Gastroesophageal sphincter (tissue), 4 donors: ENCODE results near the gene PTPRD. TPM values are rescaled to one million over a fixed set of nuclear protein-coding genes. Genes with fewer than 3 reads are reported as not detected.

Source experiments
- ATAC-seq: fragments of 150-250 bp; one replicate; pipeline ENCODE4 v1.9.1; 2016; ENCODE audit warnings: mild to moderate bottlenecking, moderate library complexity
- H3K27ac ChIP-seq, 4 donors: fragments of 200-600 bp; sonication (generic) in 3 of 4; 1 replicate in 3 of 4; 2 replicates in 1 of 4; pipeline ENCODE4 v1.5.1; 2016 to 2019
- H3K27me3 ChIP-seq: fragments of 200-600 bp; sonication (generic); one replicate; pipeline ENCODE4 v1.5.1; 2019
- H3K36me3 ChIP-seq, 2 donors: fragments of 200-600 bp; sonication (generic); one replicate each; pipeline ENCODE4 v1.5.1; 2019; ENCODE audit warnings: control low read depth in 1 of 2
- H3K4me1 ChIP-seq, 3 donors: fragments of 200-600 bp; sonication (generic); 1 replicate in 2 of 3; 2 replicates in 1 of 3; pipeline ENCODE4 v1.5.1; 2016 to 2019; ENCODE audit warnings: control low read depth in 2 of 3
- H3K4me3 ChIP-seq, 2 donors: fragments of 200-600 bp; sonication (generic); one replicate each; pipeline ENCODE4 v1.5.1; 2019; ENCODE audit warnings: mild to moderate bottlenecking in 1 of 2, moderate library complexity in 1 of 2
- H3K9me3 ChIP-seq, 3 donors: fragments of 200-600 bp; sonication (generic); one replicate each; pipeline ENCODE4 v1.5.1; 2017 to 2019; ENCODE audit warnings: control low read depth in 2 of 3
- CTCF ChIP-seq, 4 experiments: fragments of 200-600 bp in 2 of 4; fragments of 450-650 bp in 2 of 4; sonication (generic) in 1 of 4; IDR thresholded peaks; one replicate each; pipeline ENCODE4 v1.5.1; 2017 to 2019; ENCODE audit warnings: antibody characterized with exemption in 4 of 4, mild to moderate bottlenecking in 2 of 4, moderate library complexity in 2 of 4
- EP300 ChIP-seq: sonication (generic); formaldehyde crosslinking; IDR thresholded peaks from one replicate; pipeline ENCODE4 v1.6.1; 2017; ENCODE audit warnings: antibody characterized with exemption, mild to moderate bottlenecking
- POLR2A ChIP-seq, 2 donors: fragments of 450-650 bp; IDR thresholded peaks; one replicate each; pipeline ENCODE4 v1.6.1; 2017; ENCODE audit warnings: antibody characterized with exemption in 2 of 2, mild to moderate bottlenecking in 2 of 2, moderate library complexity in 1 of 2
- POLR2AphosphoS5 ChIP-seq: sonication (generic); formaldehyde crosslinking; IDR thresholded peaks from one replicate; pipeline ENCODE4 v1.6.1; 2017; ENCODE audit warnings: antibody characterized with exemption
- WGBS, 2 donors: methylation state at CpG; one replicate each; pipeline ENCODE4 v1.1.5; 2018; ENCODE audit warnings: low coverage in 1 of 2; 5-methylcytosine and 5-hydroxymethylcytosine counted together
- total RNA-seq, 4 donors: library from RNA; depleted of rRNA; stranded (reverse); fragments of >200 nt; gene quantifications; one replicate each; pipeline ENCODE4 v1.1.0, GENCODE V29; 2016

The PTPRD gene
- total RNA-seq, 4 donors from 2014 or later = 3.5 to 53.9 (median 15.8) TPM

DNA sequence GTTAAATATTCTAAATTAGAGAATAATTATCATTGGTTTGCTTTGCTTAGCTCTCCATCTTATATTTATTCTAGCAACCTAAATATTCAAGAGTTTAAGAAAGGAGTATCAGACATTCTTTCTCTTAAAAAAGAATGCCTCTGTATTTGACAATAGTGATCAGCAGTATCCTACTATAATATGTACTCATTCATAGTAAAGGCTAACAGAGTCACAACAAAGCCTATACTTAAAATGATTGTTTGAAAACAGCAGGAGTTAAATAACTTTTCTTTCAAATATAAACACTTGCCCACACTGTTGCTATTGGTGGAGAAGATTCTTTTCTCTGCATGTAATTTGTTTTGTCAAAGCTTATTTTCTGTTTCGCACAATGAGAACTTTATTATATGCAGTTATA lies 178.4 kb downstream of the PTPRD start:
- H3K4me3 ChIP-seq = no peak overlapping the region
- no peaks in the 10 kb centered on the region for H3K36me3 ChIP-seq
- no peaks in the 10 kb centered on the region for H3K9me3 ChIP-seq
- no peaks in the 10 kb centered on the region for H3K27me3 ChIP-seq
- no peak for TF ChIP-seq CTCF (IDR thresholded peaks at IDR 0.05)
- TF ChIP-seq POLR2A (IDR thresholded peaks at IDR 0.05) = no peak
- 80 to 93% methylated on average over 1 of the region's 1 CpG for WGBS, 2 donors
- no peak for ATAC-seq
- no peaks in the 10 kb centered on the region for H3K4me1 ChIP-seq
- no peak overlapping the region for H3K27ac ChIP-seq

- no peak for ATAC-seq
- Histone ChIP-seq H3K27ac (no peak overlapping the region), H3K9me3 (no peaks in the 10 kb centered on the region), H3K4me1 (no peaks in the 10 kb centered on the region), H3K4me3 (no peak overlapping the region), H3K36me3 (no peaks in the 10 kb centered on the region), H3K27me3 (no peaks in the 10 kb centered on the region)
- TF ChIP-seq CTCF (IDR thresholded peaks at IDR 0.05) (no peak), POLR2A (IDR thresholded peaks at IDR 0.05) (no peak), POLR2AphosphoS5 (no peak), EP300 (no peak)
Measured at GRCh38 chr9:10411272-10411671, 201.5 kb downstream of the PTPRD start.

- no peak for TF ChIP-seq EP300
- TF ChIP-seq POLR2A (IDR thresholded peaks at IDR 0.05) = no peak
- no peak for TF ChIP-seq POLR2AphosphoS5
- TF ChIP-seq CTCF (IDR thresholded peaks at IDR 0.05) = no peak
- Histone ChIP-seq H3K27ac (no peak overlapping the region), H3K36me3 (no peaks in the 10 kb centered on the region), H3K9me3 (no peaks in the 10 kb centered on the region), H3K4me3 (no peak overlapping the region), H3K27me3 (no peaks in the 10 kb centered on the region), H3K4me1 (no peaks in the 10 kb centered on the region)
- WGBS, 2 donors = 100% methylated on average over 1 of the region's 1 CpG
- no peak for ATAC-seq
Measured at GRCh38 chr9:10403283-10403682, 209.5 kb downstream of the PTPRD start.

DNA sequence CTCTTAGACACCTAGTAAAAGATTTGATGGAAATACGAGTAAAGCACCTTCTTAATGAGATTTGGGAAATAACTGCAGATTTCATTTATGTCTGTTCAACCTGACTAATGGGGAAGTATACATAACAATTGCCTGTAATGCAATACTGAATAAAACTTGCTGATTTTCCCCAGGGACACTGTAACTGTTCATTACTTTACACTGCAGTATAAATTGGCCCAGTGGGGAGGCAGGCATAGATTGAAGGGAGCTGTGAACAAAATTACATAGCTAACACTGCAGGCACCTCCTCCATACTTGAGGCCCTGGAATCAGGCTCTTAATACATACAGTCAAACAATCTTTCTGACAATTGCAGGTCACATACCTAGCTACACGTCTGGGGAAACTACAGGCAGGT lies 216.2 kb downstream of the PTPRD start:
- no peak for ATAC-seq
- no peaks in the 10 kb centered on the region for H3K9me3 ChIP-seq
- 53 to 69% methylated on average over 2 of the region's 2 CpGs for WGBS, 2 donors
- TF ChIP-seq CTCF (IDR thresholded peaks at IDR 0.05) (no peak), POLR2AphosphoS5 (no peak), POLR2A (IDR thresholded peaks at IDR 0.05) (no peak), EP300 (no peak)
- H3K27me3 ChIP-seq = no peaks in the 10 kb centered on the region
- H3K4me3 ChIP-seq = no peak overlapping the region
- H3K36me3 ChIP-seq = no peaks in the 10 kb centered on the region
- H3K27ac ChIP-seq = no peak overlapping the region
- no peaks in the 10 kb centered on the region for H3K4me1 ChIP-seq

DNA sequence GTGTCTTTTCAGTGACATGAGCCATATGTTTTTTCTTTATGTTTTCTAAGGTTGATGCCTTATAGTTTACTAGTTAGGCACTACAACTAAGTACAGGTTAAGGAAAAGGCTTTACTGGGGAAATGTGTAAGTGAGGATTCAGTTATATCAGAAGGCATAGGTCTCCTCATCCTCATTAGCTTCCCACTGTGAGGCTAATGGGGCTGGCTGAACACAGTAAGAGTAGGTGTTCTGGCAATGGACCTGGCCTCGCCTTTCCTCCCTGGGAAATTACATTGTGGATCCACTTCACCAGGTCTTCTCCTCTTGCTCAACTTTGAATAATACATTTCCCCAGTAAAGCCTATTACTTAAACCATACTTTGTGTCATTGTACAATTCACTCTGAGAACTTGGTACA lies 225.5 kb downstream of the PTPRD start:
- no peaks in the 10 kb centered on the region for H3K4me1 ChIP-seq
- H3K36me3 ChIP-seq = no peaks in the 10 kb centered on the region
- H3K9me3 ChIP-seq = no peaks in the 10 kb centered on the region
- no peak for ATAC-seq
- no peaks in the 10 kb centered on the region for H3K27me3 ChIP-seq
- no peak overlapping the region for H3K27ac ChIP-seq
- WGBS, 2 donors = 75 to 100% methylated on average over 1 of the region's 1 CpG
- TF ChIP-seq POLR2A (IDR thresholded peaks at IDR 0.05) = no peak
- TF ChIP-seq EP300 = no peak
- no peak overlapping the region for H3K4me3 ChIP-seq

- TF ChIP-seq POLR2AphosphoS5 (no peak), POLR2A (IDR thresholded peaks at IDR 0.05) (no peak), EP300 (no peak), CTCF (IDR thresholded peaks at IDR 0.05) (no peak)
- no peak for ATAC-seq
Measured at GRCh38 chr9:10371824-10372223, 241.0 kb downstream of the PTPRD start.

More at GRCh38 chr9:10371824-10372223, 241.0 kb downstream of the PTPRD start:
- Histone ChIP-seq H3K9me3 (no peaks in the 10 kb centered on the region), H3K27ac (no peak overlapping the region), H3K4me3 (no peak overlapping the region), H3K27me3 (no peaks in the 10 kb centered on the region), H3K36me3 (no peaks in the 10 kb centered on the region), H3K4me1 (no peaks in the 10 kb centered on the region)
